Measurements from ENCODE around the gene REST. TPM values are rescaled to one million over a fixed set of nuclear protein-coding genes. Genes with fewer than 3 reads are reported as not detected.

The REST gene
- total RNA-seq: 22.8 and 25.6 TPM in 2 replicates

GRCh38 chr4:56907489-56908205, at the start of gene REST:
REST (plus strand) TSS chr4:56907900; CDS start chr4:56910639, 2,739 bp downstream.

GRCh38 chr4:56977321-56978012, 69.8 kb downstream of the REST start, which contains the start of gene NOA1:
NOA1 (minus strand) TSS chr4:56977606; CDS start chr4:56977585, 21 bp downstream.

GRCh38 chr4:56978750-56979303, 71.1 kb downstream of the REST start, which contains the start of gene POLR2B:
POLR2B (plus strand) TSS chr4:56978896; CDS start chr4:56978986, 90 bp downstream.

Other genes starting within 250 kb of the REST start
- 2.0 TPM in 1 of 2 replicates, not detected in the other for gene HOPX, start 226.6 kb upstream of the REST start, total RNA-seq
- not detected in 2 replicates for gene SPINK2, start 86.2 kb upstream of the REST start, total RNA-seq
- 30.7 and 35.3 TPM in 2 replicates for gene NOA1, start 69.7 kb downstream of the REST start, total RNA-seq
- gene POLR2B, start 71.0 kb downstream of the REST start, total RNA-seq: 62.5 and 72.0 TPM in 2 replicates
- gene IGFBP7, start 202.5 kb downstream of the REST start, total RNA-seq: 2,633 and 2,649 TPM in 2 replicates